SK-N-SH treated with all-trans-retinoic acid at 6 μM for 48 hours (cell line): Measurements from ENCODE around the gene MYL6B.

ENCODE experiments used
- ATAC-seq: fragments of 200-7000 bp; cut with Tn5 transposase; 3 replicates; pipeline ENCODE4 v1.9.1; 2020; ENCODE audit warnings: mild to moderate bottlenecking, moderate library complexity
- ARNTL ChIP-seq: fragments of 450-650 bp; formaldehyde crosslinking; IDR thresholded peaks from 2 replicates; pipeline ENCODE4 v1.5.0; 2020; ENCODE audit warnings: low read depth, mild to moderate bottlenecking, moderate library complexity, borderline replicate concordance
- BACH2 ChIP-seq: fragments of 250-450 bp; sonication (Bioruptor Pico); IDR thresholded peaks from 2 replicates; pipeline ENCODE4 v1.9.0; 2021; ENCODE audit warnings: mild to moderate bottlenecking, borderline replicate concordance
- CSDC2 ChIP-seq: fragments of 250-450 bp; sonication (Bioruptor Pico); IDR thresholded peaks from 2 replicates; pipeline ENCODE4 v1.5.0; 2020; ENCODE audit warnings: mild to moderate bottlenecking, moderate library complexity
- ESRRG ChIP-seq: fragments of 250-450 bp; sonication (Bioruptor Pico); IDR thresholded peaks from 2 replicates; pipeline ENCODE4 v1.6.1; 2021; ENCODE audit warnings: mild to moderate bottlenecking
- GLIS3 ChIP-seq: fragments of 250-450 bp; sonication (Bioruptor Pico); IDR thresholded peaks from 2 replicates; pipeline ENCODE4 v1.5.0; 2020; ENCODE audit warnings: mild to moderate bottlenecking, moderate library complexity
- ISL1 ChIP-seq: fragments of 250-450 bp; sonication (Bioruptor Pico); IDR thresholded peaks from 2 replicates; pipeline ENCODE4 v2.1.2; 2022; ENCODE audit warnings: mild to moderate bottlenecking, moderate library complexity
- OSR1 ChIP-seq: fragments of 250-450 bp; sonication (Bioruptor Pico); IDR thresholded peaks from 2 replicates; pipeline ENCODE4 v1.8.0; 2022; ENCODE audit warnings: moderate library complexity, mild to moderate bottlenecking, inconsistent platforms
- RARB ChIP-seq: fragments of 250-450 bp; sonication (Bioruptor Pico); IDR thresholded peaks from 2 replicates; pipeline ENCODE4 v1.8.0; 2021; ENCODE audit warnings: mild to moderate bottlenecking, moderate library complexity
- SNAI2 ChIP-seq: fragments of 250-450 bp; sonication (Bioruptor Pico); IDR thresholded peaks from 2 replicates; pipeline ENCODE4 v1.5.0; 2020; ENCODE audit warnings: mild to moderate bottlenecking, moderate library complexity
- TCF4 ChIP-seq: fragments of 250-450 bp; sonication (Bioruptor Pico); IDR thresholded peaks from 2 replicates; pipeline ENCODE4 v1.8.0; 2021; ENCODE audit warnings: mild to moderate bottlenecking, moderate library complexity, borderline replicate concordance
- TOX ChIP-seq: fragments of 250-450 bp; sonication (Bioruptor Pico); IDR thresholded peaks from 2 replicates; pipeline ENCODE4 v1.8.0; 2021; ENCODE audit warnings: mild to moderate bottlenecking, moderate library complexity, borderline replicate concordance
- ZFP3 ChIP-seq: fragments of 250-450 bp; sonication (Bioruptor Pico); IDR thresholded peaks from 2 replicates; pipeline ENCODE4 v1.5.0; 2020; ENCODE audit warnings: mild to moderate bottlenecking, moderate library complexity
- ZFP30 ChIP-seq: fragments of 450-650 bp; formaldehyde crosslinking; IDR thresholded peaks from 2 replicates; pipeline ENCODE4 v1.5.0; 2022; ENCODE audit warnings: mild to moderate bottlenecking, moderate library complexity
- ZNF565 ChIP-seq: fragments of 450-650 bp; formaldehyde crosslinking; conservative IDR thresholded peaks from 2 replicates; pipeline ENCODE4 v1.5.0; 2020; ENCODE audit warnings: low read depth, mild to moderate bottlenecking, moderate library complexity
- ZNF70 ChIP-seq: fragments of 450-650 bp; formaldehyde crosslinking; IDR thresholded peaks from 2 replicates; pipeline ENCODE4 v1.5.0; 2020; ENCODE audit warnings: mild to moderate bottlenecking, moderate library complexity
- ZNF8 ChIP-seq: fragments of 450-650 bp; formaldehyde crosslinking; IDR thresholded peaks from 2 replicates; pipeline ENCODE4 v1.5.0; 2020; ENCODE audit warnings: mild to moderate bottlenecking, moderate library complexity
- TF ChIP-seq, protein P1 (sequence below): fragments of 250-450 bp; sonication (Bioruptor Pico); IDR thresholded peaks from 2 replicates; pipeline ENCODE4 v1.8.0; 2020; ENCODE audit warnings: mild to moderate bottlenecking, moderate library complexity, borderline replicate concordance
- TF ChIP-seq, protein P2 (sequence below): fragments of 250-450 bp; sonication (Bioruptor Pico); IDR thresholded peaks from 2 replicates; pipeline ENCODE4 v1.5.0; 2020; ENCODE audit warnings: mild to moderate bottlenecking, moderate library complexity
- TF ChIP-seq, protein P3 (sequence below): fragments of 250-450 bp; sonication (Bioruptor Pico); IDR thresholded peaks from 2 replicates; pipeline ENCODE4 v1.5.1; 2020; ENCODE audit warnings: low read depth, mild to moderate bottlenecking, moderate library complexity

MYL6B gene

DNA sequence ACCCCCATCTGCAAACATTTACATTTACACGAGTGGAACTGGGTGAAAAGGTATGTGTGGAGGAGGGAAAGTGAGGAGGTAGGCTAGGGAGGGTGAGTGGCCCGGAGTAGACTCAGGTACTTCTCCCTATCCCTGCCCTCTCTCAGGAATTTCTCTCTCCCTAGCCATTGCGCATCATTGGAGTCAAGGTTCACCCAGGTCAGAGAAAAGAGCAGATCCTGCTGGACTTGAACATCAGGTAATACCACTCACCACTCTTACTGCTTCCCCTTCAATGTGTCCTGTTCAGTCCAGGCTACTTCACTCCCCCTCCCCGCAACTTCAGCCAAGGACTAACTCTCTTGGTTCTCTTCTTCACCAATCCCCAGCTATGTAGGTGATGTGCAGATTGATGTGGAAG is 21.5 kb upstream of the MYL6B start:
- no peak for TF ChIP-seq RARB (CRISPR knock-in tag)
- TF ChIP-seq TOX (CRISPR knock-in tag): no peak
- no peak for TF ChIP-seq TCF4
- TF ChIP-seq CSDC2 (CRISPR knock-in tag): no peak
- no peak for TF ChIP-seq ARNTL (CRISPR knock-in tag)
- no peak for TF ChIP-seq ESRRG (CRISPR knock-in tag)
- no peak for TF ChIP-seq OSR1 (CRISPR knock-in tag)
- TF ChIP-seq ZFP30: no peak
- TF ChIP-seq SNAI2 (CRISPR knock-in tag): no peak
- TF ChIP-seq ISL1 (CRISPR knock-in tag): no peak
- TF ChIP-seq, protein P1, sequence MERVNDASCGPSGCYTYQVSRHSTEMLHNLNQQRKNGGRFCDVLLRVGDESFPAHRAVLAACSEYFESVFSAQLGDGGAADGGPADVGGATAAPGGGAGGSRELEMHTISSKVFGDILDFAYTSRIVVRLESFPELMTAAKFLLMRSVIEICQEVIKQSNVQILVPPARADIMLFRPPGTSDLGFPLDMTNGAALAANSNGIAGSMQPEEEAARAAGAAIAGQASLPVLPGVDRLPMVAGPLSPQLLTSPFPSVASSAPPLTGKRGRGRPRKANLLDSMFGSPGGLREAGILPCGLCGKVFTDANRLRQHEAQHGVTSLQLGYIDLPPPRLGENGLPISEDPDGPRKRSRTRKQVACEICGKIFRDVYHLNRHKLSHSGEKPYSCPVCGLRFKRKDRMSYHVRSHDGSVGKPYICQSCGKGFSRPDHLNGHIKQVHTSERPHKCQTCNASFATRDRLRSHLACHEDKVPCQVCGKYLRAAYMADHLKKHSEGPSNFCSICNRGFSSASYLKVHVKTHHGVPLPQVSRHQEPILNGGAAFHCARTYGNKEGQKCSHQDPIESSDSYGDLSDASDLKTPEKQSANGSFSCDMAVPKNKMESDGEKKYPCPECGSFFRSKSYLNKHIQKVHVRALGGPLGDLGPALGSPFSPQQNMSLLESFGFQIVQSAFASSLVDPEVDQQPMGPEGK (CRISPR knock-in tag): no peak
- ATAC-seq: no peak

DNA sequence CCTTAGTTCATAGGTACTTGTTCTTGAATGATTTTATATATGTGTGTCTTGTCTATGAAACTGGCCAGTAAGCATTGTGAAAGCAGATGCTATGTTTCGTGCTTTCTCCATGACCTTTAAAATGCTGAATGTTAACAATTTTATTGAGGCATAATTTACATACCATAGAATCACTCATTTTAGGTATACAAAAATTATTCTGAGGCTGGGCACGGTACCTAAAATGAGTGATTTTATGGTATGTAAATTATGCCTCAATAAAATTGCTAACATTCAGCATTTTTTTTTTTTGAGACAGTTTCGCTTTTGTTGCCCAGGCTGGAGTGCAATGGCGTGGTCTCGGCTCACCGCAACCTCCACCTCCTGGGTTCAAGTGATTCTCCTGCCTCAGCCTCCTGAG is 17.5 kb upstream of the MYL6B start:
- no peak for ATAC-seq
- TF ChIP-seq ZFP3 (CRISPR knock-in tag): no peak

DNA sequence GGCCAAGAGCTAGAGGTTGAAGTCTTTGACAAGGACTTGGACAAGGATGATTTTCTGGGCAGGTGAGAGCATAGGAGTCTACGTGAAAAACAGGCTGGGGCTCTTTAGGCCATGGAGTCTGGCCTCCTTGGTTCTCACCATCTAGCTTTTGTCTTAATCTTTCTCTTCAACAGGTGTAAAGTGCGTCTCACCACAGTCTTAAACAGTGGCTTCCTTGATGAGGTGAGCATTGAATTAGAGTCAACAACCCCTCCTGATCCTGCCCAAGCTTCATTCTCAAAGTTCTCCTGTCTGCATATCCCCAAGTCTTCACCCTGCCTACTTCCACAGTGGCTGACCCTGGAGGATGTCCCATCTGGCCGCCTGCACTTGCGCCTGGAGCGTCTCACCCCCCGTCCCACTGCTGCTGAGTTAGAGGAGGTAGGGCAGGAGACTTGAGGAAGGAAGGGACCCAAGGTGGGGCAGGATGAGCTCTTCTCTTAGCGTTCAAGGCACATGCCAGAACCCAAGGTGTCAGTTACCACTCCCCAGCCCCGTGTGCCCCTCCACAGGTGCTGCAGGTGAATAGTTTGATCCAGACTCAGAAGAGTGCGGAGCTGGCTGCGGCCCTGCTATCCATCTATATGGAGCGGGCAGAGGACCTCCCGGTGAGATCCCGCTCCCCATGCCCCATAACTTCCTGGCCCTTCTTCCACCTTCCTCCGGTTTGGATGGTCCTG is 14.4 kb upstream of the MYL6B start:
- no peak for ATAC-seq

DNA sequence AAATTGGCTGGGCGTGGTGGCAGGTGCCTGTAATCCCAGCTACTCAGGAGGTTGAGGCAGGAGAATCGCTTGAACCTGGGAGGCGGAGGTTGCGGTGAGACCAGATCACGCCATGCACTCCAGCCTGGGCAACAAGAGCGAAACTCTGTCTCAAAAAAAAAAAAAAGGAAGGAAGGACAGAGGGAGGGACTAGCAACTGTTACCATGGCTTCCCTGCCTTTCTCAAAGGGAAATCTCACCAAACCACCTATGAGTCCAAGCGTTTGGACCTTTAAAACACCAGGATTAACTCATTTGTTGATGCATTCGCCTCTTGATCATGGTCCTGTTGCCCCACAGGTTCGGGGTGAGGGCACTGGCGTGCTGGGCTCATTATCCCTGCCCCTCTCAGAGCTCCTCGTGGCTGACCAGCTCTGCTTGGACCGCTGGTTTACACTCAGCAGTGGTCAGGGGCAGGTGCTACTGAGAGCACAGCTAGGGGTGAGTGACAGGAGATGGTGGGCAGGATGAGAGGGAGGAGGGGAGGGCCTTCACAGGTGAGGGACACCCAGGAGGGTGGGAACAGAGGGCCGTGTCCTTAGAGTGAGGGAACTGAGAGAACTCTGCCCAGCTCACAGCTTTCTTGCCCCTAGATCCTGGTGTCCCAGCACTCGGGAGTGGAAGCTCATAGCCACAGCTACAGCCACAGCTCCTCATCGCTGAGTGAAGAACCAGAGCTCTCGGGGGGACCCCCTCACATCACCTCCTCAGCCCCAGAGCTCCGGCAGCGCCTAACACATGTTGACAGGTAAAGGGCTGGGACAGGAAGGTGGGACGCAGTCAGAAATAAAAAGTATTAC is 10.2 kb upstream of the MYL6B start:
- no peak for TF ChIP-seq ZFP30
- TF ChIP-seq, protein P2, sequence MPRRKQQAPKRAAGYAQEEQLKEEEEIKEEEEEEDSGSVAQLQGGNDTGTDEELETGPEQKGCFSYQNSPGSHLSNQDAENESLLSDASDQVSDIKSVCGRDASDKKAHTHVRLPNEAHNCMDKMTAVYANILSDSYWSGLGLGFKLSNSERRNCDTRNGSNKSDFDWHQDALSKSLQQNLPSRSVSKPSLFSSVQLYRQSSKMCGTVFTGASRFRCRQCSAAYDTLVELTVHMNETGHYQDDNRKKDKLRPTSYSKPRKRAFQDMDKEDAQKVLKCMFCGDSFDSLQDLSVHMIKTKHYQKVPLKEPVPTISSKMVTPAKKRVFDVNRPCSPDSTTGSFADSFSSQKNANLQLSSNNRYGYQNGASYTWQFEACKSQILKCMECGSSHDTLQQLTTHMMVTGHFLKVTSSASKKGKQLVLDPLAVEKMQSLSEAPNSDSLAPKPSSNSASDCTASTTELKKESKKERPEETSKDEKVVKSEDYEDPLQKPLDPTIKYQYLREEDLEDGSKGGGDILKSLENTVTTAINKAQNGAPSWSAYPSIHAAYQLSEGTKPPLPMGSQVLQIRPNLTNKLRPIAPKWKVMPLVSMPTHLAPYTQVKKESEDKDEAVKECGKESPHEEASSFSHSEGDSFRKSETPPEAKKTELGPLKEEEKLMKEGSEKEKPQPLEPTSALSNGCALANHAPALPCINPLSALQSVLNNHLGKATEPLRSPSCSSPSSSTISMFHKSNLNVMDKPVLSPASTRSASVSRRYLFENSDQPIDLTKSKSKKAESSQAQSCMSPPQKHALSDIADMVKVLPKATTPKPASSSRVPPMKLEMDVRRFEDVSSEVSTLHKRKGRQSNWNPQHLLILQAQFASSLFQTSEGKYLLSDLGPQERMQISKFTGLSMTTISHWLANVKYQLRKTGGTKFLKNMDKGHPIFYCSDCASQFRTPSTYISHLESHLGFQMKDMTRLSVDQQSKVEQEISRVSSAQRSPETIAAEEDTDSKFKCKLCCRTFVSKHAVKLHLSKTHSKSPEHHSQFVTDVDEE (CRISPR knock-in tag): no peak
- TF ChIP-seq, protein P1 (CRISPR knock-in tag): no peak
- TF ChIP-seq SNAI2 (CRISPR knock-in tag): no peak
- TF ChIP-seq ZFP3 (CRISPR knock-in tag): no peak
- TF ChIP-seq CSDC2 (CRISPR knock-in tag): no peak
- TF ChIP-seq TCF4: no peak
- TF ChIP-seq ISL1 (CRISPR knock-in tag): no peak
- no peak for TF ChIP-seq BACH2 (CRISPR knock-in tag)
- TF ChIP-seq TOX (CRISPR knock-in tag): no peak
- no peak for TF ChIP-seq GLIS3 (CRISPR knock-in tag)
- TF ChIP-seq ESRRG (CRISPR knock-in tag): no peak
- ATAC-seq: no peak

More for the DNA sequence above, 14.4 kb upstream of the MYL6B start:
- TF ChIP-seq GLIS3 (CRISPR knock-in tag): no peak
- TF ChIP-seq, all 23 proteins: peak for 0

DNA sequence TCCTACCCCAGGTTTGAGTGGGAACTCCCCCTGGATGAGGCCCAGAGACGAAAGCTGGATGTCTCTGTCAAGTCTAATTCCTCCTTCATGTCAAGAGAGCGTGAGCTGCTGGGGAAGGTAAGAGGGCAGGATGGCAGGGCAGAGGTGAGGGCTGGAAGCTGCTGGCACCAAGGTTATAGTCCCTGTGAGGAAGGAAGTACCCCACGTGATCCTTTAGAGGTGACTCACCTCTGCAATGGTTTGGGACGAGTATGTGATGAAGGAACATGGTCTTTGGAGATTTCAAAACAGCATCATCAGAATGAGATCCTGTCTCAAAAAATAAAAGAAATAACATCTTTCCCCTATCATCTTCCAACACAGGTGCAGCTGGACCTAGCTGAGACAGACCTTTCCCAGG is 9.2 kb upstream of the MYL6B start:
- no peak for ATAC-seq
- TF ChIP-seq, protein P2 (CRISPR knock-in tag): no peak
- TF ChIP-seq SNAI2 (CRISPR knock-in tag) (no peak), ZFP30 (no peak), ZNF565 (no peak), ARNTL (CRISPR knock-in tag) (no peak), CSDC2 (CRISPR knock-in tag) (no peak), TCF4 (no peak), ZNF8 (no peak), ZNF70 (CRISPR knock-in tag) (no peak), ISL1 (CRISPR knock-in tag) (no peak), RARB (CRISPR knock-in tag) (no peak)
- TF ChIP-seq, protein P3, sequence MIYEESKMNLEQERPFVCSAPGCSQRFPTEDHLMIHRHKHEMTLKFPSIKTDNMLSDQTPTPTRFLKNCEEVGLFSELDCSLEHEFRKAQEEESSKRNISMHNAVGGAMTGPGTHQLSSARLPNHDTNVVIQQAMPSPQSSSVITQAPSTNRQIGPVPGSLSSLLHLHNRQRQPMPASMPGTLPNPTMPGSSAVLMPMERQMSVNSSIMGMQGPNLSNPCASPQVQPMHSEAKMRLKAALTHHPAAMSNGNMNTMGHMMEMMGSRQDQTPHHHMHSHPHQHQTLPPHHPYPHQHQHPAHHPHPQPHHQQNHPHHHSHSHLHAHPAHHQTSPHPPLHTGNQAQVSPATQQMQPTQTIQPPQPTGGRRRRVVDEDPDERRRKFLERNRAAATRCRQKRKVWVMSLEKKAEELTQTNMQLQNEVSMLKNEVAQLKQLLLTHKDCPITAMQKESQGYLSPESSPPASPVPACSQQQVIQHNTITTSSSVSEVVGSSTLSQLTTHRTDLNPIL (CRISPR knock-in tag): no peak
